ENCODE measurements around the gene PXYLP1.

The PXYLP1 gene

GRCh38 chr3:141212101-141212500 lies 19.5 kb upstream of the PXYLP1 start:
- no peak for TF ChIP-seq EZH2phosphoT487 (IDR thresholded peaks at IDR 0.05; ENCODE audit: borderline replicate concordance, low read length)
- TF ChIP-seq, protein P1, sequence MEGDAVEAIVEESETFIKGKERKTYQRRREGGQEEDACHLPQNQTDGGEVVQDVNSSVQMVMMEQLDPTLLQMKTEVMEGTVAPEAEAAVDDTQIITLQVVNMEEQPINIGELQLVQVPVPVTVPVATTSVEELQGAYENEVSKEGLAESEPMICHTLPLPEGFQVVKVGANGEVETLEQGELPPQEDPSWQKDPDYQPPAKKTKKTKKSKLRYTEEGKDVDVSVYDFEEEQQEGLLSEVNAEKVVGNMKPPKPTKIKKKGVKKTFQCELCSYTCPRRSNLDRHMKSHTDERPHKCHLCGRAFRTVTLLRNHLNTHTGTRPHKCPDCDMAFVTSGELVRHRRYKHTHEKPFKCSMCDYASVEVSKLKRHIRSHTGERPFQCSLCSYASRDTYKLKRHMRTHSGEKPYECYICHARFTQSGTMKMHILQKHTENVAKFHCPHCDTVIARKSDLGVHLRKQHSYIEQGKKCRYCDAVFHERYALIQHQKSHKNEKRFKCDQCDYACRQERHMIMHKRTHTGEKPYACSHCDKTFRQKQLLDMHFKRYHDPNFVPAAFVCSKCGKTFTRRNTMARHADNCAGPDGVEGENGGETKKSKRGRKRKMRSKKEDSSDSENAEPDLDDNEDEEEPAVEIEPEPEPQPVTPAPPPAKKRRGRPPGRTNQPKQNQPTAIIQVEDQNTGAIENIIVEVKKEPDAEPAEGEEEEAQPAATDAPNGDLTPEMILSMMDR (IDR thresholded peaks at IDR 0.05; ENCODE audit: low read depth, low read length, poor library complexity, severe bottlenecking) = no peak
- Histone ChIP-seq H3K4me1 (ENCODE audit: control insufficient read depth, low read length) (no peaks in the 10 kb centered on the region), H3K27ac (ENCODE audit: low read depth, low read length) (no peak overlapping the region), H3K9me2 (replicated peaks; ENCODE audit: control insufficient read depth, low read length) (no peaks in the 10 kb centered on the region), H3K36me3 (ENCODE audit: control insufficient read depth, low read length) (no peaks in the 10 kb centered on the region), H3K27me3 (ENCODE audit: control insufficient read depth, low read length) (peaks cover 6% of the 10 kb centered on the region; the same call in 1 of the 2 replicates), H3F3A (ENCODE audit: control insufficient read depth, insufficient read depth) (no peaks in the 10 kb centered on the region), H3K4me2 (ENCODE audit: low read length) (no peak overlapping the region), H3K4me3 (ENCODE audit: low read length) (no peak overlapping the region), H4K20me1 (ENCODE audit: control insufficient read depth, insufficient read depth, low read depth, low read length) (no peaks in the 10 kb centered on the region), H3K9me3 (ENCODE audit: control insufficient read depth, insufficient read depth, low read length) (no peaks in the 10 kb centered on the region), H3K79me2 (ENCODE audit: control insufficient read depth, low read length) (no peaks in the 10 kb centered on the region)

- no peaks in the 10 kb centered on the region for H3K9me3 ChIP-seq (ENCODE audit: control insufficient read depth, insufficient read depth, low read length)
- H3K4me1 ChIP-seq (ENCODE audit: control insufficient read depth, low read length) = no peaks in the 10 kb centered on the region
- H3K36me3 ChIP-seq (ENCODE audit: control insufficient read depth, low read length) = no peaks in the 10 kb centered on the region
- H3K4me2 ChIP-seq (ENCODE audit: low read length) = no peak overlapping the region
- no peaks in the 10 kb centered on the region for H3F3A ChIP-seq (ENCODE audit: control insufficient read depth, insufficient read depth)
- no peaks in the 10 kb centered on the region for H4K20me1 ChIP-seq (ENCODE audit: control insufficient read depth, insufficient read depth, low read depth, low read length)
- H3K4me3 ChIP-seq (ENCODE audit: low read length) = no peak overlapping the region
- TF ChIP-seq EZH2phosphoT487 (IDR thresholded peaks at IDR 0.05; ENCODE audit: borderline replicate concordance, low read length) = no peak
- TF ChIP-seq, protein P1 (IDR thresholded peaks at IDR 0.05; ENCODE audit: low read depth, low read length, poor library complexity, severe bottlenecking) = no peak
- no peak overlapping the region for H3K27ac ChIP-seq (ENCODE audit: low read depth, low read length)
- H3K27me3 ChIP-seq (ENCODE audit: control insufficient read depth, low read length) = peaks cover 6% of the 10 kb centered on the region; the same call in 1 of the 2 replicates
- H3K9me2 ChIP-seq (replicated peaks; ENCODE audit: control insufficient read depth, low read length) = no peaks in the 10 kb centered on the region
- no peaks in the 10 kb centered on the region for H3K79me2 ChIP-seq (ENCODE audit: control insufficient read depth, low read length)
Measured at GRCh38 chr3:141212555-141212954, 19.1 kb upstream of the PXYLP1 start.

DNA sequence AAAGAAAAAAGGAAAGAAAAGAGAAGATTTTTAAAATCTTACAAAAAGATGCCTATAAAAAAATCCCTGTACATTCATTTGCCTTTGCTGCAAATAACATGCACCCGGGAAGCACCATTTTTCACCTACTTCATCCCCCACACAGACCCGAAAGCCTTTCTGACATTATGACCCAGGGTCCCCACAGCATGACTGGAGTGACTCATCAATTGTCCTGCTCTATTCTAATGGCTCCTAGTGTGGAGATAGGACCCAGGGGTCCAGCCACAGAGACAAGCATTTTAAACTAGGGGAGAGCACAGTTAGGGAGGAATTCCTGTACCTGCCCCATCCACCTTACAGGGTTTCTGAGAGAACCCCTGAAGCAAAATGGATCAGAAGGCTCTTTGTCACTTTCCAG lies 14.7 kb upstream of the PXYLP1 start:
- Histone ChIP-seq H3F3A (ENCODE audit: control insufficient read depth, insufficient read depth) (no peaks in the 10 kb centered on the region), H3K9me2 (replicated peaks; ENCODE audit: control insufficient read depth, low read length) (no peaks in the 10 kb centered on the region), H3K4me3 (ENCODE audit: low read length) (no peak overlapping the region), H3K9me3 (ENCODE audit: control insufficient read depth, insufficient read depth, low read length) (no peaks in the 10 kb centered on the region), H3K36me3 (ENCODE audit: control insufficient read depth, low read length) (no peaks in the 10 kb centered on the region), H4K20me1 (ENCODE audit: control insufficient read depth, insufficient read depth, low read depth, low read length) (no peaks in the 10 kb centered on the region), H3K4me1 (ENCODE audit: control insufficient read depth, low read length) (no peaks in the 10 kb centered on the region), H3K79me2 (ENCODE audit: control insufficient read depth, low read length) (no peaks in the 10 kb centered on the region), H3K27me3 (ENCODE audit: control insufficient read depth, low read length) (peaks cover 16% of the 10 kb centered on the region; the same call in 1 of the 2 replicates), H3K4me2 (ENCODE audit: low read length) (no peak overlapping the region), H3K27ac (ENCODE audit: low read depth, low read length) (no peak overlapping the region)
- TF ChIP-seq, protein P1 (IDR thresholded peaks at IDR 0.05; ENCODE audit: low read depth, low read length, poor library complexity, severe bottlenecking) = no peak
- no peak for TF ChIP-seq EZH2phosphoT487 (IDR thresholded peaks at IDR 0.05; ENCODE audit: borderline replicate concordance, low read length)
